Tibial nerve (tissue), 4 donors: ENCODE results near the gene SCUBE2. TPM values are rescaled to one million over a fixed set of nuclear protein-coding genes. Genes with fewer than 3 reads are reported as not detected.

ENCODE experiments used
- DNase-seq, 2 donors: peaks; one replicate each; pipeline ENCODE4 v3.0.0-alpha.2; 2019; ENCODE audit warnings: low spot score in 2 of 2
- H3K27ac ChIP-seq, 4 donors: fragments of 200-600 bp; sonication (generic) in 3 of 4; one replicate each; pipeline ENCODE4 v1.5.1; 2017 to 2019; ENCODE audit warnings: mild to moderate bottlenecking in 1 of 4
- H3K27me3 ChIP-seq, 2 donors: fragments of 200-600 bp; sonication (generic) in 1 of 2; one replicate each; pipeline versions ENCODE4 v1.5.1 to v1.6.0; 2017 to 2019
- H3K36me3 ChIP-seq, 3 donors: fragments of 200-600 bp; sonication (generic); one replicate each; pipeline ENCODE4 v1.5.1; 2018 to 2019
- H3K4me1 ChIP-seq, 4 donors: fragments of 200-600 bp; sonication (generic) in 3 of 4; one replicate each; pipeline ENCODE4 v1.5.1; 2017 to 2019
- H3K4me3 ChIP-seq, 4 donors: fragments of 200-600 bp; sonication (generic) in 3 of 4; one replicate each; pipeline ENCODE4 v1.5.1; 2017 to 2019; ENCODE audit warnings: mild to moderate bottlenecking in 1 of 4, moderate library complexity in 1 of 4
- H3K9me3 ChIP-seq, 4 donors: fragments of 200-600 bp; sonication (generic) in 3 of 4; one replicate each; pipeline ENCODE4 v1.5.1; 2017 to 2019
- CTCF ChIP-seq, 5 experiments: fragments of 200-600 bp in 3 of 5; fragments of 450-650 bp in 2 of 5; sonication (generic) in 3 of 5; IDR thresholded peaks; one replicate each; pipeline ENCODE4 v1.5.1; 2016 to 2019; ENCODE audit warnings: antibody characterized with exemption in 5 of 5, mild to moderate bottlenecking in 3 of 5, moderate library complexity in 2 of 5
- EP300 ChIP-seq, 2 donors: sonication (generic); formaldehyde crosslinking; IDR thresholded peaks; one replicate each; pipeline ENCODE4 v1.6.1; 2017; ENCODE audit warnings: antibody characterized with exemption in 2 of 2, mild to moderate bottlenecking in 1 of 2
- POLR2A ChIP-seq, 2 donors: fragments of 450-650 bp; IDR thresholded peaks; one replicate each; pipeline ENCODE4 v1.6.1; 2017; ENCODE audit warnings: antibody characterized with exemption in 2 of 2, mild to moderate bottlenecking in 2 of 2, moderate library complexity in 2 of 2
- WGBS, 2 donors: methylation state at CpG; one replicate each; pipeline ENCODE4 v1.1.5; 2018; 5-methylcytosine and 5-hydroxymethylcytosine counted together
- total RNA-seq, 4 donors: library from RNA; depleted of rRNA; stranded (reverse); fragments of >200 nt; gene quantifications; one replicate each; pipeline ENCODE4 v1.1.0, GENCODE V29; 2016

The SCUBE2 gene
- total RNA-seq, 4 donors from 2014 or later, result 3.1 to 12.6 (median 4.7) TPM

- 80 to 89% methylated on average over 6 of the region's 6 CpGs for WGBS, 2 donors
- no peak overlapping the region for H3K27ac ChIP-seq
Measured at GRCh38 chr11:9001736-9002135, 89.7 kb downstream of the SCUBE2 start.

DNA sequence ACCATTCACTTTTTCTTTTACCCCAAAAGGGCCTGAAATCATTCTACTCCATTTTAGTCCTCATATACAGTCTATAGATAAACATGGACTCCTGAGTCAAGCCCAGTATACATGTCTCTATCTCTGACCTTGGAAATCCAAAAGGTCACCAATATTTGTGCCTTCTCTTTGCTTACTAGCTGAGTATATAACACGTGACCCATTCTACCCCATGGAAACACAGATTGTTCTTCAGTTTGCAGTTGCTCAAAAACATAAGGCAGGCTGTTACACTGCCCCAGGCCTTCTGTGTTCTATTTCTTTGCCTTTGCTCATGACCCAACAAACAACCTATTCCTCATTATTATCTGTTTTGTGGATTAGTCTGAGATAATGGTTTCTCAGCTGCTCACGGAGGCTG, 93.4 kb downstream of the SCUBE2 start:
- TF ChIP-seq CTCF (IDR thresholded peaks at IDR 0.05) (no peak), EP300 (IDR thresholded peaks at IDR 0.05) (no peak), POLR2A (IDR thresholded peaks at IDR 0.05) (no peak)
- no peak for DNase-seq
- Histone ChIP-seq H3K9me3 (no peaks in the 10 kb centered on the region), H3K4me3 (no peak overlapping the region), H3K4me1 (peaks cover 0 to 4% (median 2%) of the 10 kb centered on the region in 4 donors), H3K27me3 (peaks cover 0 to 39% of the 10 kb centered on the region in 2 donors), H3K36me3 (no peaks in the 10 kb centered on the region), H3K27ac (no peak overlapping the region)
- 82 to 84% methylated on average over 2 of the region's 2 CpGs for WGBS, 2 donors

More at GRCh38 chr11:9001736-9002135, 89.7 kb downstream of the SCUBE2 start:
- H3K9me3 ChIP-seq, result no peaks in the 10 kb centered on the region
- DNase-seq, result no peak
- no peak for TF ChIP-seq CTCF (IDR thresholded peaks at IDR 0.05)
- no peak for TF ChIP-seq POLR2A (IDR thresholded peaks at IDR 0.05)
- no peak for TF ChIP-seq EP300 (IDR thresholded peaks at IDR 0.05)
- H3K4me1 ChIP-seq, result peaks cover 0 to 18% (median 13%) of the 10 kb centered on the region in 4 donors
- no peak overlapping the region for H3K4me3 ChIP-seq
- no peaks in the 10 kb centered on the region for H3K36me3 ChIP-seq
- H3K27me3 ChIP-seq, result peaks cover 0 to 52% of the 10 kb centered on the region in 2 donors

- H3K36me3 ChIP-seq, result no peaks in the 10 kb centered on the region
- H3K4me3 ChIP-seq, result no peak overlapping the region
- H3K27me3 ChIP-seq, result peaks cover 0 to 33% of the 10 kb centered on the region in 2 donors
- TF ChIP-seq EP300 (IDR thresholded peaks at IDR 0.05) (no peak), POLR2A (IDR thresholded peaks at IDR 0.05) (no peak), CTCF (IDR thresholded peaks at IDR 0.05) (no peak)
- no peaks in the 10 kb centered on the region for H3K9me3 ChIP-seq
- no peak for DNase-seq
- no peaks in the 10 kb centered on the region for H3K4me1 ChIP-seq
- WGBS, 2 donors, result 81 to 82% methylated on average over 3 of the region's 3 CpGs
- no peak overlapping the region for H3K27ac ChIP-seq
Measured at GRCh38 chr11:8997451-8997850, 93.9 kb downstream of the SCUBE2 start.

DNA sequence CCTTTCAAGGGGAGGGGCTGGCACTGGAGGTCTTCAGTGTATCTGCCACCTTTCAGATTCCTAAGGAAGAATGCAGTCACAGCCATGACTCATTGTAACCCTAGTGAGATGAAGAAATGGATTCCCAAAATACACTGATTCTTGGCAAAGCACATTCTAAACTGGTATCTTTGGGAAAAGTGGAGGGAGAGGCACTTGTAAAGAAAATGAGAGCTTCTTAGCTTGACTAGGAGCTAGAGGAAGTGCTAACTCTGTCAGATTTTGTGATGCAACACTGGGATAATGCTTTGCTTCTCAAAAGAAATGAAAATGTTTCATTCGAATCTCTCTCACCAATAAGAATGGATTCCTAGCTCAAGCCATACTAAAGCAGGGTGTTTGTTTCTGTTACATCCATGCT, 101.9 kb downstream of the SCUBE2 start:
- Histone ChIP-seq H3K4me1 (no peaks in the 10 kb centered on the region), H3K9me3 (no peaks in the 10 kb centered on the region), H3K27ac (no peak overlapping the region), H3K27me3 (no peaks in the 10 kb centered on the region), H3K36me3 (no peaks in the 10 kb centered on the region), H3K4me3 (no peak overlapping the region)
- WGBS, 2 donors, result 75 to 78% methylated on average over 1 of the region's 1 CpG
- no peak for TF ChIP-seq CTCF (IDR thresholded peaks at IDR 0.05)
- TF ChIP-seq EP300 (IDR thresholded peaks at IDR 0.05), result no peak
- TF ChIP-seq POLR2A (IDR thresholded peaks at IDR 0.05), result no peak
- no peak for DNase-seq

- Histone ChIP-seq H3K4me3 (no peak overlapping the region), H3K36me3 (no peaks in the 10 kb centered on the region), H3K4me1 (no peaks in the 10 kb centered on the region), H3K27ac (no peak overlapping the region), H3K9me3 (no peaks in the 10 kb centered on the region), H3K27me3 (no peaks in the 10 kb centered on the region)
- no peak for DNase-seq
- no peak for TF ChIP-seq POLR2A (IDR thresholded peaks at IDR 0.05)
- 59 to 75% methylated on average over 3 of the region's 3 CpGs for WGBS, 2 donors
Measured at GRCh38 chr11:8988329-8989234, 102.8 kb downstream of the SCUBE2 start.
